ENCODE results near the gene MACO1. TPM values are rescaled to one million over a fixed set of nuclear protein-coding genes. Genes with fewer than 3 reads are reported as not detected.
"Not testable (repeated sequence)": the region's sequence is repeated elsewhere in the genome, so short reads cannot be mapped to it uniquely, and the experiment has no call there.

The MACO1 gene
- total RNA-seq, 1 donor from 2014 or later, result 39.4 TPM

DNA sequence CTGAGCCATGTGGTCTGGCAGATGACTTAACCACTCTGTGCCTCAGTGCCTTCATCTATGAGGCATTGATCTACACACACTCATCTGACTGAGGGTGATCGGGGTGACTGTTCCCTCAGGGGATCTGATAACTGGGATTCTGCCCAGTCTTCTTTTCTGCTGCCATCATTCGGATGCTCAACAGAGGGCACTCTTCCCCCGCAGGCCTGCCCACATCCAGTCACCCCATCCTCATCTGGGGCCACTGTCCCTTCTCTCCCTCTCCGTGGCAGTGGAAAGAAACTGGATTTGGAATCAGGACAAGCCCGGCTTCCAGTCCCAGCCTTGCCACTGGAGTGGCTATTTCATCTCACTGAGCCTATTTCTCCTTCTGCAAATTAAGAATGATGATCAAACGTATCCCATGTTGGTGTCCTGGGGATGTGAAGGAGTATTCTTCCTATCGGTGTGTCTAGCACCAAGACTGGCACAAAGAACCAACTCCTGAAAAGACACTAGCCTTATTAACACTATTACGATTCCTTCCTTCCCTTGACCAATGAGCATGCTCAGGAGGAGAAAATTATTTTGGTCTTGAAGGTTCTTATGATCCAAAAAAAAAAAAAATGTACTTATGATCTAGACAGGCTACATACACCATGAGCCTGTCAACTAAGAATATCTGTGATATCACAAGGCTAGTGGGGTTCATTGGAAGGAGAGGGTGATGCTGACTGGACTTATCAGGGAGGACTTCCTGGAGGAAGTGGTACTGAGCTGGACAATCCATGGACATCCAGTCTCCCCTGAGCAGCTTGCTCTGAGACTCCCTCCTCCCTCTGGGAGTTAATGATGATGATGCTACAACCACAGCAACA lies 27.5 kb upstream of the MACO1 start:
- H3K9me3 Mint-ChIP-seq (ENCODE audit: low read depth); H3K36me3 Mint-ChIP-seq (ENCODE audit: low read depth); H3K4me1 Mint-ChIP-seq (ENCODE audit: low read depth); DNase-seq (ENCODE audit: low spot score); H3K27ac Mint-ChIP-seq (ENCODE audit: unreplicated experiment); H3K4me3 Mint-ChIP-seq (ENCODE audit: unreplicated experiment): not testable (repeated sequence)
- peaks cover 13% of the 10 kb centered on the region for H3K27me3 Mint-ChIP-seq (ENCODE audit: low read depth)
- TF ChIP-seq, protein P1, sequence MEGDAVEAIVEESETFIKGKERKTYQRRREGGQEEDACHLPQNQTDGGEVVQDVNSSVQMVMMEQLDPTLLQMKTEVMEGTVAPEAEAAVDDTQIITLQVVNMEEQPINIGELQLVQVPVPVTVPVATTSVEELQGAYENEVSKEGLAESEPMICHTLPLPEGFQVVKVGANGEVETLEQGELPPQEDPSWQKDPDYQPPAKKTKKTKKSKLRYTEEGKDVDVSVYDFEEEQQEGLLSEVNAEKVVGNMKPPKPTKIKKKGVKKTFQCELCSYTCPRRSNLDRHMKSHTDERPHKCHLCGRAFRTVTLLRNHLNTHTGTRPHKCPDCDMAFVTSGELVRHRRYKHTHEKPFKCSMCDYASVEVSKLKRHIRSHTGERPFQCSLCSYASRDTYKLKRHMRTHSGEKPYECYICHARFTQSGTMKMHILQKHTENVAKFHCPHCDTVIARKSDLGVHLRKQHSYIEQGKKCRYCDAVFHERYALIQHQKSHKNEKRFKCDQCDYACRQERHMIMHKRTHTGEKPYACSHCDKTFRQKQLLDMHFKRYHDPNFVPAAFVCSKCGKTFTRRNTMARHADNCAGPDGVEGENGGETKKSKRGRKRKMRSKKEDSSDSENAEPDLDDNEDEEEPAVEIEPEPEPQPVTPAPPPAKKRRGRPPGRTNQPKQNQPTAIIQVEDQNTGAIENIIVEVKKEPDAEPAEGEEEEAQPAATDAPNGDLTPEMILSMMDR (IDR thresholded peaks at IDR 0.05), result peak; percentile 73

DNA sequence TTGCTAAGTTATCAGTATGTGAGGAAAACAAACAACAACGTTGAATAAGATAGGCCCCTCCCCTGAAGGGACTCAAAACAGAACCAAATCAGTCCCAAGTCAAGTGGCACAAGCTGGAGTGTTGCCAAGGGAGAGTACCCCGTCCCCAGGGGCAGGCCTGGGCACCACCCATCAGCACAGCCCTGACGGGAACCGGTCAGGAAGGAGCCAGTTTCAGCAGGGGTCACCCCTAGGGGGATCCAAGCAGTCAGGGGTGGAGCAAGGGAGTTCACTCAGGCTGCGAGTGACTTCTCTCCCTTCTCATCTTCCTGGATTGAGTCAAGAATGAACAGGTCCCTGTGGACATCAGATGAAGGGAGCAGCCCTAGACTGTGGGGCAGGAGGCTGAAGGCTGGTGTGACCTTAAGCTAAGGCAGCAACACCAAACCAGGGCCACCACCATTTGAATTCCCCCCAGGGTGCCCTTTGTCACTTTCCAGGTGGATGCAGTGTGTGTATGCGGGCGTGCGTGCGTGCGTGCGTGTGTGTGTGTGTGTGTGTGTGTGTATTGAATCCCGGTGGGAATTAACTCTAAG lies 24.9 kb upstream of the MACO1 start:
- not testable (repeated sequence) for H3K4me3 Mint-ChIP-seq (ENCODE audit: unreplicated experiment); H3K4me1 Mint-ChIP-seq (ENCODE audit: low read depth); DNase-seq (ENCODE audit: low spot score); H3K36me3 Mint-ChIP-seq (ENCODE audit: low read depth); H3K27ac Mint-ChIP-seq (ENCODE audit: unreplicated experiment); H3K27me3 Mint-ChIP-seq (ENCODE audit: low read depth); H3K9me3 Mint-ChIP-seq (ENCODE audit: low read depth)

DNA sequence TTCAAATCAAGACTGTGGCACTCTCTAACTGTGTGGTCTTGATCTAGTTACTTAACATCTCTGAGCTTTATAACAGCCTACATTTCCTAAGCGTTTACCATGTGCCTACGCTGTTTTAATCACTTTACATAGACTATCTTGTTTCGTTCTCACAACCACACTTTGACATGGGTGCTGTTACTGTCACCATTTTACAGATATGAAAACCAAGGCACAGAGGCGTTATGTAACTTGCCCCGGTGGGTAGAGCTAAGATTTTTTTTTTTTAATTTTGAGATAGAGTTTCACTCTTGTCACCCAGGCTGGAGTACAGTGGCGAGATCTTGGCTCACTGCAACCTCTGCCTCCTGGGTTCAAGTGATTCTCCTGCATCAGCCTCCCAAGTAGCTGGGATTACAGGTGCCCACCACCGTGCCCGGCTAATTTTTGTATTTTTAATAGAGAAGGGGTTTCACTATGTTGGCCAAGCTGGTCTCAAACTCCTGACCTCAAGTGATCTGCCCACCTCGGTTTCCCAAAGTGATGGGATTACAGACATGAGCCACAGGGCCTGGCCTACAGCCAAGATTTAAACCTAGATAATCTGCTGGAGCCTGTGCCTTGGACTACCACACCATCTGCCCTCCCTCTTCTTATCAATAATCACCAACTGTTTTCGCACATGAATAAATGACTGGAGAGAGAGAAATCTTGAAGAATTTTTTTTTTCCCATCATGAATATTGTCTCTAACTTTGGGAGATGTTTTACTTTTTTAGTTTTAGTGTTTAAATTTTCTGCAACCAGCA lies 20.9 kb upstream of the MACO1 start:
- not testable (repeated sequence) for H3K4me1 Mint-ChIP-seq (ENCODE audit: low read depth); H3K27ac Mint-ChIP-seq (ENCODE audit: unreplicated experiment); DNase-seq (ENCODE audit: low spot score); H3K27me3 Mint-ChIP-seq (ENCODE audit: low read depth); H3K4me3 Mint-ChIP-seq (ENCODE audit: unreplicated experiment); H3K36me3 Mint-ChIP-seq (ENCODE audit: low read depth); H3K9me3 Mint-ChIP-seq (ENCODE audit: low read depth)

DNA sequence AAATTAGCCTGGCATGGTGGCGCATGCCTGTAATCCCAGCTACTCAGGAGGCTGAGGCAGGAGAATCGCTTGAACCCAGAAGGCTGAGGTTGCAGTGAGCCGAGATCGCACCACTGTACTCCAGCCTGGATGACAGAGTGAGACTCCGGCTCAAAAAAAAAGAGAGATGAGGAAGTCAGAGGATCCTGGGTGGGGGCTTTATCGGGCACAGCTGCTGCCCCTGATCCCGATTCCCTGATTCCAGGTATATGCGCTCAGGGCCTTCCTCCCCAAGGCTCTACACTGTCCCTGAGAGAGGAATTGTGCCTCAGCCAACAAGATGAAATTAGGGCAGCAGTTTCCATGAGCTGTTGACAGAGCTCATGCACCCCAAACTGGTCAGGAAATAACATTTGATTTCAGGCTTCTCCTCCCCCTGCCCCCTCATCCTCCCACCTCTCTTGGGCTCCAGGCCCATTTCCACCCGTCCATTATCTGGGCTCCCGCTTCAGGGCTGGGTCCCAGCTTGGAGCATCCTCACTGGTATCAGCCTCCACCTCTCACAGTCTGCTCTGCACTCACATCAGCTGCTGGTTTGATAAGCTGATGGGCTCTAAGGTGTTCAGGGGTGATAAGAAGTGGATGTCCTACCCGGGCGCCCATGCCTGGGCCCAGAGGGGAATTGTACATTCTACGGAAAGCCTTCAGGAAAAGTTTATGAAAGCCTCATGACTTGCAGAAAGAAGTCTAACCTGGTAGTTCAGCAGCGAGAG lies 17.6 kb upstream of the MACO1 start:
- H3K4me1 Mint-ChIP-seq (ENCODE audit: low read depth); H3K9me3 Mint-ChIP-seq (ENCODE audit: low read depth); H3K27ac Mint-ChIP-seq (ENCODE audit: unreplicated experiment); H3K27me3 Mint-ChIP-seq (ENCODE audit: low read depth); H3K4me3 Mint-ChIP-seq (ENCODE audit: unreplicated experiment); DNase-seq (ENCODE audit: low spot score); H3K36me3 Mint-ChIP-seq (ENCODE audit: low read depth): not testable (repeated sequence)

DNA sequence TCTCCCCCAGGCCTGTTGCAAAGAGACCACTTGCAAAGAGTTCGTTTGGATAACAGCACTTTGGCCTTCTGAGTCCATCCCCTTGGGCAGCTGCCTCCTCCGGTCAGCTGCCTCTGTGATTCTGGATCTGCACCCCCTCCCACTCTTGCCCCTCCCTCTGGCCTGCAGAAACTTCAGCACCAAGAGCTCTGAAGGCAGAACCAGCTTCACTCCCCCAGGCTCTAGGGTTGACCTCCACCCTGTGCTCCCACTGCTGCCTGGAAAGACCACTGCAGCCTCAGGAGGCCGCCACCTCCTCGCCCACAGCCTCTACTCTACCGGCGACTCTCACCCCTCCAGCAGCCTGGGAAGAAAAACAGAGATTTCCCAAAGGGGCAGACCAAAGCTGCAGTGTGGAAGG lies 16.5 kb upstream of the MACO1 start:
- not testable (repeated sequence) for H3K36me3 Mint-ChIP-seq (ENCODE audit: low read depth); DNase-seq (ENCODE audit: low spot score); H3K4me1 Mint-ChIP-seq (ENCODE audit: low read depth); H3K27me3 Mint-ChIP-seq (ENCODE audit: low read depth); H3K4me3 Mint-ChIP-seq (ENCODE audit: unreplicated experiment); H3K27ac Mint-ChIP-seq (ENCODE audit: unreplicated experiment); H3K9me3 Mint-ChIP-seq (ENCODE audit: low read depth)

DNA sequence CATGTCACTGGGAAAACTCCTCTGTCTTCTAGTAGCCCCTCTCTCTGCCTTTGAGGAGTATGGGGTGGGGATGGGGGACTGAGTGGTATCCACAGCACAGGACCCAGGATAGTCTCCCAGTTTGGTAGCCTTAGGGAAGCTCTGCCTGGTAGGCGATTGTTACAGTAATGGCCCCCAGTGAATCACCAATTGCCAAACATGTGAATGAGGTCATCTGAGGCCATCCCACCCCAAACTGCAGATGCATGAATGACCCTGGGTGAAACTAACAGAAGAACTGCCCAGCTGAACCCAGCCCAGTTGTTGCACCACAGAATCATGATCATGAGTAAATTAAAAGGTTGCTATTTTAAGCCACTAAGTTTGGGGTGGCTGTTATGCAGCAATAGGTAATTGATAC lies 16.1 kb upstream of the MACO1 start:
- not testable (repeated sequence) for H3K36me3 Mint-ChIP-seq (ENCODE audit: low read depth); H3K27ac Mint-ChIP-seq (ENCODE audit: unreplicated experiment); H3K27me3 Mint-ChIP-seq (ENCODE audit: low read depth); DNase-seq (ENCODE audit: low spot score); H3K9me3 Mint-ChIP-seq (ENCODE audit: low read depth); H3K4me1 Mint-ChIP-seq (ENCODE audit: low read depth); H3K4me3 Mint-ChIP-seq (ENCODE audit: unreplicated experiment)

DNA sequence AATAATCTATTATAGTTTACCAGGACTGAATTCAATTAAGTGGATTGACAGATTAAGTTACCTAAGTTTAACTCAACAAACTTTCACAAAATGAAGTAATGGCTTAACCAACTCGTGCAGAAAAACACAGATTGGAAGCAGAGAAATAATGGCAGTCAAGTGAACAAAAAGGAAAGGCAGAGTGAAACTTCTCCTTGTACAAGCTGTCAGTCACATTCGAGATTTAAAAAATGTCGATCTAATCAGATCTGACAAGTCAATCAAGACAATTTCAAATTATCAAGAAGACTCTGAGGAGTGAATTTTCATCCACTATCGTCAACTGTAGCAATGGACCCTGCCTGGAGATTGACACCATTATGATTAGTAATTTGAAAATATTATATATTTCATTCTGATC lies 13.4 kb upstream of the MACO1 start:
- H3K36me3 Mint-ChIP-seq (ENCODE audit: low read depth); H3K4me1 Mint-ChIP-seq (ENCODE audit: low read depth); H3K9me3 Mint-ChIP-seq (ENCODE audit: low read depth); H3K27me3 Mint-ChIP-seq (ENCODE audit: low read depth); DNase-seq (ENCODE audit: low spot score); H3K27ac Mint-ChIP-seq (ENCODE audit: unreplicated experiment); H3K4me3 Mint-ChIP-seq (ENCODE audit: unreplicated experiment): not testable (repeated sequence)

DNA sequence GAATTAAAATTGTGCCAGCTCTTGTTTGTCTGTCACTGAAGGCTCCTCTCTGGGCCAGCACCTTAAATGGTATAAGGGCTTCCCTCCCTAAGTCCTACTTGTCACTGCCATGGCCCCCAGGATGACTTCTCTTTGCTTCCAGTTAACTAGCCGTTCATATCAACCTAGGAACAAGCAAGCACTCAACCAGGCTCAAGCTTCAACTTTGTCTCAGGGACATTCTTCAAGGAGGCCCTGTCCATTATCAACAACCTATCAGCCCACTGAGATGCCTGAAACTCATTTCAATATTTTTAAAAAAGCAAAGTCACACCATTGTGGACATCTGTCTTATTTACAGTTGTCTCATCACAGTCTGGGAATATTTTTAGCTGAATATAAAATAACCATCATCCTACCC lies 11.4 kb upstream of the MACO1 start:
- not testable (repeated sequence) for H3K4me1 Mint-ChIP-seq (ENCODE audit: low read depth); H3K27me3 Mint-ChIP-seq (ENCODE audit: low read depth); DNase-seq (ENCODE audit: low spot score); H3K27ac Mint-ChIP-seq (ENCODE audit: unreplicated experiment); H3K36me3 Mint-ChIP-seq (ENCODE audit: low read depth); H3K9me3 Mint-ChIP-seq (ENCODE audit: low read depth); H3K4me3 Mint-ChIP-seq (ENCODE audit: unreplicated experiment)

DNA sequence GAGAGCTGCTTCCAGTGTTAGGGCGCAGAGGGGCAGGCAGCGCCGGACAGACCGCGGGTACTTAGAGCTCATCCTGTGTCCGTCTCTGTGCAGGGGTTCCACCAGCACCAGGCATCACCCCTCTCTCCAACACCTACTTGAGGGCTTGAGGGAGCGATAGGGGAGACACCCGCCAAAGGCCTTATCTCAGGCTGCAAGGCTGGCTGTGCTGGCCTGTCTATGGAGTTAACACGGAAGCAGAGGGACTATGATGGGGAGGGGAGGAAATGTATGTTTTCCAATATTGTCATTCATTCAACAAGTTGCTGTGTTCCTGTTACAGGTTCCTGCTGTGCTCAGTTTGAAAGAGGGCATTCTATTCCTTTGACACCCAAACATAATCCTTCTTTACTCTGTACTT lies 10.0 kb upstream of the MACO1 start, which contains the start of gene RHCE:
Gene RHCE (minus strand): TSS at position 111 of the 400 bp plus-strand sequence. CDS start 39 bp downstream, at position 72.
- not testable (repeated sequence) for DNase-seq (ENCODE audit: low spot score); H3K9me3 Mint-ChIP-seq (ENCODE audit: low read depth); H3K36me3 Mint-ChIP-seq (ENCODE audit: low read depth); H3K27ac Mint-ChIP-seq (ENCODE audit: unreplicated experiment); H3K27me3 Mint-ChIP-seq (ENCODE audit: low read depth); H3K4me3 Mint-ChIP-seq (ENCODE audit: unreplicated experiment); H3K4me1 Mint-ChIP-seq (ENCODE audit: low read depth)

DNA sequence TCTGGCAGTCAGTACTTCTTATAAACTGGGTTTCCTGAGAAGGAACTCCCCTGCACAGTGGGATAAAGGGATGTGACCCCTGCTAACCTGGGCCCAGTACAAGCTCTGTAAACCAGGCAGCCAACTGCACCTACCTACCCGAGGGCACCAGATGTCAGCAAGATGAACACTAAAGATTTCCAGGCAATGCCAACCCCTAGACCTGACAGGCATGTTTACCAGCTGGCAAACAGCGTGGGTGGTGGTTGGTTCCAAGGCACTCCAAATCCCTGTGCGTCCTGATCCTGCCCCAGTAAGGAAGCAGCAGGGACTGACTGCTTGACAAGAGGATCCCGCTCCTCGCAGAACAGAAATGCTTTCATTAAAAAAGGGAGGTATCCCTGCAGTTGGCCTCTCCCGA lies 7.5 kb upstream of the MACO1 start:
- not testable (repeated sequence) for DNase-seq (ENCODE audit: low spot score); H3K27ac Mint-ChIP-seq (ENCODE audit: unreplicated experiment); H3K9me3 Mint-ChIP-seq (ENCODE audit: low read depth); H3K27me3 Mint-ChIP-seq (ENCODE audit: low read depth); H3K4me1 Mint-ChIP-seq (ENCODE audit: low read depth); H3K36me3 Mint-ChIP-seq (ENCODE audit: low read depth); H3K4me3 Mint-ChIP-seq (ENCODE audit: unreplicated experiment)

Measured in chondrocyte (in vitro differentiated cells).